Astrocyte of the cerebellum (primary cell): ENCODE measurements around the gene NAT8.

Experiments used
- DNase-seq: peaks from one replicate; pipeline ENCODE4 v3.0.0-alpha.2; 2011; ENCODE audit warnings: low read depth
- H3K4me3 ChIP-seq: 2 replicates; pipeline ENCODE4 v1.5.1; 2011; ENCODE audit warnings: mild to moderate bottlenecking, low read depth, low read length, moderate library complexity
- CTCF ChIP-seq: IDR thresholded peaks from 2 replicates; pipeline ENCODE4 v1.5.1; 2012; ENCODE audit warnings: low read length, low read depth, moderate library complexity, mild to moderate bottlenecking; ENCODE audit errors: missing control alignments
- in situ Hi-C: cut with HindIII; loops from 2 replicates; pipeline ENCODE4 v1.10.0; 2017; ENCODE audit warnings: low sequenced_read_pairs

NAT8 gene

GRCh38 chr2:73594251-73594650 is 48.0 kb downstream of the NAT8 start:
- in situ Hi-C loops = no loop called here
- no peak for TF ChIP-seq CTCF
- no peak overlapping the region for H3K4me3 ChIP-seq
- peak; percentile 34 for DNase-seq

- TF ChIP-seq CTCF = no peak
- H3K4me3 ChIP-seq = no peak overlapping the region
- in situ Hi-C loops = no loop called here
- peak; percentile 9 for DNase-seq
Measured at GRCh38 chr2:73593680-73594079, 48.5 kb downstream of the NAT8 start.
